HepG2 (cell line): ENCODE results near the gene GPR82. TPM values are rescaled to one million over a fixed set of nuclear protein-coding genes. Genes with fewer than 3 reads are reported as not detected.

Experiments
- ATAC-seq: fragments of 200-7000 bp; cut with Tn5 transposase; 3 replicates; pipeline ENCODE4 v1.9.1; 2020; ENCODE audit warnings: mild to moderate bottlenecking, moderate library complexity
- BruUV-seq: library from RNA; stranded (reverse); fragments of 400-500 nt; replicated peaks from 2 replicates; lab custom pipeline; 2021; lab: Mats Ljungman, UMichigan
- CTCF ChIA-PET: fragments of 300-600 bp; formaldehyde crosslinking; extraction: SDS; loops from one replicate; lab custom pipeline; 2021; ENCODE audit warnings: low total read pairs, inconsistent platforms, low intra/inter-chr PET ratio; lab: Yijun Ruan, JAX
- POLR2A ChIA-PET: fragments of 350-600 bp; sonication (Branson Sonifier 250); formaldehyde crosslinking; loops from one replicate; lab custom pipeline; 2020; ENCODE audit warnings: antibody characterized with exemption, inconsistent platforms; lab: Yijun Ruan, JAX
- DNase-seq: peaks from one replicate; pipeline ENCODE4 v3.0.0-alpha.2; 2015; ENCODE audit warnings: low spot score
- FAIRE-seq: peaks from 3 replicates; lab custom pipeline; 2011; peaks lifted over from hg19 to GRCh38; lab: Jason Lieb, UNC
- H2AFZ ChIP-seq: one replicate; pipeline ENCODE4 v1.6.1; 2011; ENCODE audit warnings: low read length, inconsistent platforms
- H3K27ac ChIP-seq: fragments of 300-600 bp; 3 replicates; pipeline ENCODE4 v1.8.0; 2011; ENCODE audit warnings: mixed run types, mild to moderate bottlenecking, mixed read lengths, low read length, inconsistent platforms; ENCODE audit not compliant: insufficient read depth; ENCODE audit errors: extremely low read length
- H3K27me3 ChIP-seq, 2 experiments: fragments of 200-600 bp in 1 of 2; 2 replicates in 1 of 2; 3 replicates in 1 of 2; pipeline versions ENCODE4 v1.6.0 to v1.8.0; 2011; ENCODE audit warnings: low read length in 2 of 2, mild to moderate bottlenecking in 2 of 2, moderate library complexity in 2 of 2, inconsistent platforms in 1 of 2; ENCODE audit not compliant: insufficient read depth in 2 of 2, control insufficient read depth in 1 of 2
- H3K36me3 ChIP-seq, 2 experiments: fragments of 200-600 bp in 1 of 2; replicated peaks in 1 of 2; 2 replicates in 1 of 2; 3 replicates in 1 of 2; pipeline versions ENCODE4 v1.5.1 to v1.8.0; 2011; ENCODE audit warnings: low read length in 2 of 2, inconsistent platforms in 1 of 2; ENCODE audit not compliant: insufficient read depth in 2 of 2, control insufficient read depth in 1 of 2
- H3K4me1 ChIP-seq: 2 replicates; pipeline ENCODE4 v1.5.1; 2012; ENCODE audit warnings: low read length, inconsistent platforms; ENCODE audit not compliant: insufficient read depth
- H3K4me2 ChIP-seq: 2 replicates; pipeline ENCODE4 v1.6.0; 2011; ENCODE audit warnings: low read depth, low read length, inconsistent platforms
- H3K4me3 ChIP-seq, 3 experiments: fragments of 200-600 bp in 1 of 3; sonication (generic), shearing (Covaris generic) in 1 of 3; replicated peaks in 1 of 3; 2 replicates each; pipeline ENCODE4 v1.5.1; 2011 to 2016; ENCODE audit warnings: low read length in 3 of 3, inconsistent platforms in 2 of 3, low read depth in 2 of 3, mild to moderate bottlenecking in 2 of 3, control low read depth in 1 of 3, mixed read lengths in 1 of 3; ENCODE audit not compliant: insufficient read depth in 1 of 3
- H3K79me2 ChIP-seq: one replicate; pipeline ENCODE4 v1.6.1; 2011; ENCODE audit warnings: low read length, inconsistent platforms; ENCODE audit not compliant: insufficient read depth
- H3K9ac ChIP-seq: 2 replicates; pipeline ENCODE4 v1.6.0; 2011; ENCODE audit warnings: mild to moderate bottlenecking, low read depth, low read length, inconsistent platforms; ENCODE audit not compliant: insufficient read depth
- H3K9me3 ChIP-seq: 2 replicates; pipeline ENCODE4 v1.5.1; 2012; ENCODE audit warnings: mild to moderate bottlenecking, low read length
- H4K20me1 ChIP-seq: 2 replicates; pipeline ENCODE4 v1.6.0; 2011; ENCODE audit warnings: inconsistent platforms, mild to moderate bottlenecking, low read length, moderate library complexity; ENCODE audit not compliant: insufficient read depth
- ATF7-NPFF ChIP-seq: sonication (generic); formaldehyde crosslinking; IDR thresholded peaks from 2 replicates; pipeline ENCODE4 v1.8.1; 2023; ENCODE audit warnings: mild to moderate bottlenecking, low read depth, missing genetic modification reagents, moderate library complexity
- DPF2 ChIP-seq: sonication (generic); formaldehyde crosslinking; IDR thresholded peaks from 2 replicates; pipeline ENCODE4 v1.4.0; 2020; ENCODE audit warnings: mild to moderate bottlenecking, low read depth, missing genetic modification reagents, borderline replicate concordance
- SOX6 ChIP-seq, 2 experiments: fragments of 450-650 bp in 1 of 2; sonication (generic) in 1 of 2; formaldehyde crosslinking in 1 of 2; IDR thresholded peaks; 2 replicates each; pipeline versions ENCODE4 v1.4.0 to v1.6.1; 2017 to 2020; ENCODE audit warnings: antibody characterized with exemption in 1 of 2, mild to moderate bottlenecking in 1 of 2, missing genetic modification reagents in 1 of 2
- SP2 ChIP-seq: sonication (generic); formaldehyde crosslinking; IDR thresholded peaks from 2 replicates; pipeline ENCODE4 v1.5.1; 2020; ENCODE audit warnings: mild to moderate bottlenecking, missing genetic modification reagents
- TBX3 ChIP-seq: fragments of 450-650 bp; IDR thresholded peaks from 2 replicates; pipeline ENCODE4 v1.6.1; 2017; ENCODE audit warnings: antibody characterized with exemption, mild to moderate bottlenecking, inconsistent platforms, borderline replicate concordance
- TCF12 ChIP-seq, 2 experiments: fragments of 450-650 bp in 1 of 2; sonication (generic) in 1 of 2; formaldehyde crosslinking in 1 of 2; IDR thresholded peaks; 2 replicates each; pipeline versions ENCODE4 v1.6.1 to v1.8.0; 2017 to 2022; ENCODE audit warnings: antibody characterized with exemption in 1 of 2, mild to moderate bottlenecking in 1 of 2, missing genetic modification reagents in 1 of 2, moderate library complexity in 1 of 2
- TOPORS ChIP-seq: sonication (generic); formaldehyde crosslinking; IDR thresholded peaks from 2 replicates; pipeline ENCODE4 v1.8.0; 2023; ENCODE audit warnings: mild to moderate bottlenecking, missing genetic modification reagents
- ZBTB38 ChIP-seq: sonication (generic); formaldehyde crosslinking; IDR thresholded peaks from 2 replicates; pipeline ENCODE4 v1.5.1; 2020; ENCODE audit warnings: mild to moderate bottlenecking, missing genetic modification reagents
- ZFP37 ChIP-seq: sonication (generic); formaldehyde crosslinking; IDR thresholded peaks from 2 replicates; pipeline ENCODE4 v1.4.0; 2020; ENCODE audit warnings: missing genetic modification reagents, borderline replicate concordance
- ZNF337 ChIP-seq: sonication (generic); formaldehyde crosslinking; IDR thresholded peaks from 2 replicates; pipeline ENCODE4 v1.5.1; 2020; ENCODE audit warnings: missing genetic modification reagents, low read depth, mild to moderate bottlenecking, borderline replicate concordance
- ZNF441 ChIP-seq: sonication (generic); formaldehyde crosslinking; IDR thresholded peaks from 2 replicates; pipeline ENCODE4 v1.7.0; 2021; ENCODE audit warnings: missing genetic modification reagents, borderline replicate concordance
- ZNF547 ChIP-seq: sonication (generic); formaldehyde crosslinking; IDR thresholded peaks from 2 replicates; pipeline ENCODE4 v1.5.1; 2020; ENCODE audit warnings: mild to moderate bottlenecking, missing genetic modification reagents
- ZNF670 ChIP-seq: sonication (generic); formaldehyde crosslinking; IDR thresholded peaks from 2 replicates; pipeline ENCODE4 v1.8.0; 2022; ENCODE audit warnings: mild to moderate bottlenecking, missing genetic modification reagents, borderline replicate concordance
- WGBS: methylation state at CpG from one replicate; pipeline ENCODE4 v1.1.6; 2017; ENCODE audit warnings: low lambda C conversion rate; 5-methylcytosine and 5-hydroxymethylcytosine counted together
- in situ Hi-C: cut with HindIII; loops from 2 replicates; pipeline ENCODE4 v1.10.0; 2017; ENCODE audit warnings: low pct_unique_long_range_greater_than_20kb; ENCODE audit not compliant: extremely low pct_ligation_motif_present
- intact Hi-C: fragments of 100-400 bp; cut with micrococcal nuclease; formaldehyde crosslinking; loops from one replicate; pipeline ENCODE4 v1.10.0; 2022; ENCODE audit not compliant: unreplicated experiment
- polyA plus RNA-seq, 8 experiments: library from polyadenylated mRNA; depleted of rRNA in 3 of 8; stranded (reverse) in 7 of 8; unstranded in 1 of 8; fragments of >200 nt; fragmentation: Illumina TruSeq in 4 of 8; extraction: Trizol in 4 of 8; gene quantifications; 2 replicates each; pipeline versions ENCODE4 v1.2.1 to v1.2.3, GENCODE V29; 2011 to 2016; ENCODE audit warnings: low read depth in 4 of 8, missing spikeins in 1 of 8, mixed read lengths in 1 of 8; ENCODE audit not compliant: insufficient read depth in 1 of 8
- total RNA-seq, 5 experiments: library from RNA; depleted of rRNA; stranded (reverse); fragments of >200 nt; fragmentation: Illumina TruSeq; extraction: Trizol; gene quantifications; 2 replicates each; pipeline ENCODE4 v1.2.3, GENCODE V29; 2016; ENCODE audit warnings: low read depth in 1 of 5
- TF ChIP-seq, protein P1 (sequence below): fragments of 450-650 bp; IDR thresholded peaks from 2 replicates; pipeline ENCODE4 v1.6.1; 2017

GPR82 gene
- total and polyA plus RNA-seq, 2 of the 13 experiments (the other 11 are each of a cell fraction or from before 2014, with no cell fraction given) = not detected

DNA sequence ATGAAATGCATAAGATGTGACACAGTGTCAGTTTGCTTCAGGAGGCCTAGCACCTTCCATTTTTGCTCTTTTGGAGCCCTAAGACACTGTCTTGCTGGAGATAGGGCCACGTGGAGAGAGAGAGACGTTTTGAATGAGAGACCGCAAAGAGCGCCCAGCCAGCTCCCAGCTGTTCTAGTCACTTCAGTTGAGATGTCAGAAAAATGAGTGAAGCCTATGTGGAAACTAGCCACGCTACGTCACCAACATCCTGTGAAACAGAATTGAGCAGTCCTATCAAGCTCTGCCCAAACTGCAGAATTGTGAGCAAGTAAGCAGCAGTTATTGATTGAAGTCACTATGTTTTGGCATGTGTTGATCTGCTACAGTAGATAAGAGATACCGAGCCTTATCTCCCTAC, 13.1 kb downstream of the GPR82 start (continued):
- TF ChIP-seq ZNF670 (no peak), ZBTB38 (CRISPR knock-in tag) (no peak), ZNF337 (CRISPR knock-in tag) (no peak), ZNF547 (CRISPR knock-in tag) (no peak)
- TF ChIP-seq, protein P1, sequence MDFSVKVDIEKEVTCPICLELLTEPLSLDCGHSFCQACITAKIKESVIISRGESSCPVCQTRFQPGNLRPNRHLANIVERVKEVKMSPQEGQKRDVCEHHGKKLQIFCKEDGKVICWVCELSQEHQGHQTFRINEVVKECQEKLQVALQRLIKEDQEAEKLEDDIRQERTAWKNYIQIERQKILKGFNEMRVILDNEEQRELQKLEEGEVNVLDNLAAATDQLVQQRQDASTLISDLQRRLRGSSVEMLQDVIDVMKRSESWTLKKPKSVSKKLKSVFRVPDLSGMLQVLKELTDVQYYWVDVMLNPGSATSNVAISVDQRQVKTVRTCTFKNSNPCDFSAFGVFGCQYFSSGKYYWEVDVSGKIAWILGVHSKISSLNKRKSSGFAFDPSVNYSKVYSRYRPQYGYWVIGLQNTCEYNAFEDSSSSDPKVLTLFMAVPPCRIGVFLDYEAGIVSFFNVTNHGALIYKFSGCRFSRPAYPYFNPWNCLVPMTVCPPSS = no peak

DNA sequence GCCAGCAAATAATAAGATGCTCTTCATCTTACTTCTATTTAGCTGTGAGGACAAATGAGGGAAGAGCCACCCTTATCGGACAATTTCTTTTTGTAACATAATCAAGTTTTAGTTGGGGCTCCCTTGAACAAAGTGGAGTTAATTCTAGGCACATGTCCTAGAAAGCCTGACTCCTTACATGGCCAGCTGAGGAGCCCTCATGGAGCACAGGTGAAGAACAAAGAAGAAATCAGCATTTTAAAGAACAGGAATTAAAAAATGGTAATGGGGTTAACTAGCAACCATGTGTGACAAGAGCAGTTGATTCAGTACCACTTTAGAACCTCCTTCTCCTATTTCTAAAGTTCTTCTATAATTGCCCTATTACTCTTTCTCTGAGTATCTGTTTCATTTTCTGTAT, 15.9 kb downstream of the GPR82 start:
- 93% methylated on average over 1 of the region's 1 CpG for WGBS
- H3K79me2 ChIP-seq = no peaks in the 10 kb centered on the region
- no peak overlapping the region for H2AFZ ChIP-seq
- H3K9me3 ChIP-seq = no peaks in the 10 kb centered on the region
- BruUV-seq = no TSS peak
- no peaks in the 10 kb centered on the region for H3K4me1 ChIP-seq
- H4K20me1 ChIP-seq = no peaks in the 10 kb centered on the region
- TF ChIP-seq TBX3 (no peak), SP2 (CRISPR knock-in tag) (no peak), ZFP37 (CRISPR knock-in tag) (no peak), SOX6 (IDR thresholded peaks at IDR 0.05) (no peak), SOX6 (CRISPR knock-in tag; IDR thresholded peaks at IDR 0.05) (no peak), ATF7-NPFF (CRISPR knock-in tag) (no peak), ZNF441 (CRISPR knock-in tag) (no peak), DPF2 (no peak), TOPORS (CRISPR knock-in tag) (no peak), TCF12 (IDR thresholded peaks at IDR 0.05) (no peak), TCF12 (CRISPR knock-in tag; IDR thresholded peaks at IDR 0.05) (no peak)
- TF ChIP-seq, all 625 proteins: peak for 0
- FAIRE-seq = no peak
- H3K27me3 ChIP-seq = no peaks in the 10 kb centered on the region
- no peak overlapping the region for H3K27ac ChIP-seq
- in situ Hi-C loops = no loop called here
- no peak overlapping the region for H3K4me2 ChIP-seq
- H3K36me3 ChIP-seq = no peaks in the 10 kb centered on the region
- CTCF ChIA-PET = no interaction called here
- no peak overlapping the region for H3K4me3 ChIP-seq
- intact Hi-C loops = no loop called here
- POLR2A ChIA-PET = no interaction called here
- DNase-seq = no peak
- no peak overlapping the region for H3K9ac ChIP-seq
- no peak for ATAC-seq
